ENCODE data around the gene NLGN1.

NLGN1 gene

DNA sequence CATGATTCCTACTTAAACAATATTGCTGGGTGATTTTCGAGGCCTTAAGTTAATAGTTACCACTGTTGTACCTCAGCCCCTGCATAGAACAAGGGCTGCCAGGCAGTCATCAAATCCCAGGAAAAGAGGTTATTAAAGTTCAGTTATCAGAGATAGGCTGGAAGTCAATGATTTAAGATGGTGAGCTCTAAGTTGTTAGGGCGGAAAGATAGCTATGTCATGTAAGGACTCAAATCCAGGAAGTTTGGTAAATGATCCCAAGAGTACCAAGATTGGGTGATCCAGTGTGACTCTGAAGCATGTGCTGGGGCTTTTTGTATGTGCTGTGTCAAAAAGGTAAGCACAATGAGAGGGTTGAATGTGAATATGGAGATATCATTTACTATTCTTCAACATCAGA lies 287.9 kb downstream of the NLGN1 start:
- DNase-seq (ENCODE audit: low spot score) = no peak
- no peak for TF ChIP-seq CTCF (IDR thresholded peaks at IDR 0.05; ENCODE audit: extremely low read depth, insufficient read depth, missing control alignments)
- in situ Hi-C loops (cut with MboI; ENCODE audit: low pct_unique_long_range_greater_than_20kb, low sequenced_read_pairs, unreplicated experiment) = no loop called here

DNA sequence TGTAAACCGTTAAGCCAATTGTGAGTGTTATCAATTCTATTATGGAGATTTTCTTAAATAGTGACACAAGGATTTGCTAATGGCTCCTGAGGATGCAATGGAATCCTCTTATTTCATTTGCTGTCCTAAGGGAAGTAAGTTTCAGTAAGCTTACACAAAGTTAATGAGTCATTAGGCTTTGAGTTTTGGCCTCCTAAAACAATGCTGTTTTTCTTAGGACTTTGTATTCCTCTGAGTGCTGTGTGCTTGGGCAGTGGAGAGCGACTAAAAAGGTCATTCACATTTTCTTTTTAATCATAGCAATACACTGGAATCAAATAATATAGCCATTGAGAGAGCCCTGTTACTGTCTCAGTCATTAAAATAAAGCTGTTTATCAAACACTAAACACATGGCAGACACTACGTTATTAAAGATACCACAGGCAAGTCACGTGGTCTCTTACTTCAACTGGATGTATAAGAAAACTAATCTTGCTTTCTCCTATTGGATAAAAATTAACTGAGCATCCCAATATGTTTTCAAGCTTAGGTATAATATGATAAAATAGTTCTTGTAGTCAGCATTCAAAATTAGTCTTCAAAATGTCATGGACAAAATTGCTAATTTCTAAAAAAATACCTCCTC lies 290.8 kb downstream of the NLGN1 start:
- TF ChIP-seq CTCF (IDR thresholded peaks at IDR 0.05; ENCODE audit: extremely low read depth, insufficient read depth, missing control alignments) = no peak
- in situ Hi-C loops (cut with MboI; ENCODE audit: low pct_unique_long_range_greater_than_20kb, low sequenced_read_pairs, unreplicated experiment) = no loop called here
- DNase-seq (ENCODE audit: low spot score) = no peak

DNA sequence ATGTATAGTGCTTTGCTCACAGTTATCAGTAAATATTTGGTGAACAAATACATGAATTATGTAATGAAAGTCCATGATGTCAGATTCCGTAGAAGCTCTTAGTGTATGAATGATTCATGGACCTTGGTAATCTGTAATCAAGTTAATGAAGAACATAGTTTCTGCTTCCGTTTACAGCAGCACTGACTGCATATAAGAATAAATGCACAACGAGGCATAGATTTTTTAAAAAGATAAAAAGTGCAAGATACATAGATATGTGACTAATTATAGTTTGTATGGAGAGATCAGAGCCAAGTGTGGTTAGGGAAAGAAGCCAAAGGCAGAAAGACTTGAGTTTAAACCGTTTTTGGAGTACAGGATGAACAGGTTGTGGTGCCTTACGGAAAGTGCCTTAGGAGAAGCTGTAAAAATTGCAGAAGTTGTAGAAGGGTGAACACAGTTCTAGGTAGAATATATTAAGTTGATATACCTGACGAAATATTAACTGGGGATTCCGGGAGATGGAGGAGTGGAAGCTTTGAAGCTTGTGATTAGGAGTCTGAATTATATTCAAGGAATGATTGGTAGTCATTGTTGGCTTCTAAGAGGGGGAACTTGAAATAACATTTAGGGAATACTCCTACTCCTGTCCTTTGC lies 293.1 kb downstream of the NLGN1 start:
- no peak for TF ChIP-seq CTCF (IDR thresholded peaks at IDR 0.05; ENCODE audit: extremely low read depth, insufficient read depth, missing control alignments)
- DNase-seq (ENCODE audit: low spot score) = no peak
- in situ Hi-C loops (cut with MboI; ENCODE audit: low pct_unique_long_range_greater_than_20kb, low sequenced_read_pairs, unreplicated experiment) = no loop called here

DNA sequence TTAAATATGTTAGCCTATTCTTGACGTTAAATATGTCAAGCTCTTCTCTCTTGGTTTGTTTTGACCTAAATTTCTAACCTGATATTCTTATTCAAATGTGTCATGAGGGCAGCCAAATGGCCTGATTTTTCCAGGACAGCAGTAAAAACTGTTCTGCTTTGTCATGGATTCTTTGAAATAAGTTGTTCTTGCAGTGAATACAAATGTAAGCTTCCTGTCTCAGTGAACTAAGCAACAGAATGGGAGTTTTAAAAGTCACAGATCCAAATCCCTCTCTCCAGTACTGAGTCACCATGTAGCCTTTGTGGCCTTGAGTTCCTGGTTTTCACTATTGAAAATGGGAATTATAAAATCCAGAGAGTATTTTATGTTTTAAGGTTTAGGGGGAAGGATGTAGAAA lies 301.8 kb downstream of the NLGN1 start:
- no peak for DNase-seq (ENCODE audit: low spot score)
- in situ Hi-C loops (cut with MboI; ENCODE audit: low pct_unique_long_range_greater_than_20kb, low sequenced_read_pairs, unreplicated experiment) = no loop called here
- TF ChIP-seq CTCF (IDR thresholded peaks at IDR 0.05; ENCODE audit: extremely low read depth, insufficient read depth, missing control alignments) = no peak

DNA sequence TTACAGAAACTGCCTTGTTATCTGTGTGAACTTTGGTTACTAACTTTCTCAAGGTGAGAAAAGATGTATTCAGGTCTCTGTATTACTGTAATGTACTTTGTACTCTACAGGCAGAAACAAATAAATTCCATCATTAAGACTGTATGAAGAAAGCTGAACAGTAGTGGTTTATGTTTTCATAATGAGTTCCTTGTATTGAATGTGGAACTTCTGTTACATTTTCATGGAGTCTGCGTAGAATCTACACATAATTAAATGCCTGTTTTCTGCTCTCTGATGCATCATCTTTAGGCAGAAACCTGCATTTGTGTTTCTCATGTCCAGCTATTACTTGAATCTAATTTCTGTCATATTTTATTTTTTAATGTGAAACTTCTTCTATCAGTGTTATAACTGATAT lies 302.8 kb downstream of the NLGN1 start:
- in situ Hi-C loops (cut with MboI; ENCODE audit: low pct_unique_long_range_greater_than_20kb, low sequenced_read_pairs, unreplicated experiment) = no loop called here
- TF ChIP-seq CTCF (IDR thresholded peaks at IDR 0.05; ENCODE audit: extremely low read depth, insufficient read depth, missing control alignments) = no peak
- no peak for DNase-seq (ENCODE audit: low spot score)

- in situ Hi-C loops (cut with MboI; ENCODE audit: low pct_unique_long_range_greater_than_20kb, low sequenced_read_pairs, unreplicated experiment) = no loop called here
- no peak for DNase-seq (ENCODE audit: low spot score)
- no peak for TF ChIP-seq CTCF (IDR thresholded peaks at IDR 0.05; ENCODE audit: extremely low read depth, insufficient read depth, missing control alignments)
Observed at GRCh38 chr3:173702561-173702960, 305.0 kb downstream of the NLGN1 start.
